ENCODE results near the gene DMWD.

The DMWD gene, protein sequence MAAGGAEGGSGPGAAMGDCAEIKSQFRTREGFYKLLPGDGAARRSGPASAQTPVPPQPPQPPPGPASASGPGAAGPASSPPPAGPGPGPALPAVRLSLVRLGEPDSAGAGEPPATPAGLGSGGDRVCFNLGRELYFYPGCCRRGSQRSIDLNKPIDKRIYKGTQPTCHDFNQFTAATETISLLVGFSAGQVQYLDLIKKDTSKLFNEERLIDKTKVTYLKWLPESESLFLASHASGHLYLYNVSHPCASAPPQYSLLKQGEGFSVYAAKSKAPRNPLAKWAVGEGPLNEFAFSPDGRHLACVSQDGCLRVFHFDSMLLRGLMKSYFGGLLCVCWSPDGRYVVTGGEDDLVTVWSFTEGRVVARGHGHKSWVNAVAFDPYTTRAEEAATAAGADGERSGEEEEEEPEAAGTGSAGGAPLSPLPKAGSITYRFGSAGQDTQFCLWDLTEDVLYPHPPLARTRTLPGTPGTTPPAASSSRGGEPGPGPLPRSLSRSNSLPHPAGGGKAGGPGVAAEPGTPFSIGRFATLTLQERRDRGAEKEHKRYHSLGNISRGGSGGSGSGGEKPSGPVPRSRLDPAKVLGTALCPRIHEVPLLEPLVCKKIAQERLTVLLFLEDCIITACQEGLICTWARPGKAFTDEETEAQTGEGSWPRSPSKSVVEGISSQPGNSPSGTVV

DNA sequence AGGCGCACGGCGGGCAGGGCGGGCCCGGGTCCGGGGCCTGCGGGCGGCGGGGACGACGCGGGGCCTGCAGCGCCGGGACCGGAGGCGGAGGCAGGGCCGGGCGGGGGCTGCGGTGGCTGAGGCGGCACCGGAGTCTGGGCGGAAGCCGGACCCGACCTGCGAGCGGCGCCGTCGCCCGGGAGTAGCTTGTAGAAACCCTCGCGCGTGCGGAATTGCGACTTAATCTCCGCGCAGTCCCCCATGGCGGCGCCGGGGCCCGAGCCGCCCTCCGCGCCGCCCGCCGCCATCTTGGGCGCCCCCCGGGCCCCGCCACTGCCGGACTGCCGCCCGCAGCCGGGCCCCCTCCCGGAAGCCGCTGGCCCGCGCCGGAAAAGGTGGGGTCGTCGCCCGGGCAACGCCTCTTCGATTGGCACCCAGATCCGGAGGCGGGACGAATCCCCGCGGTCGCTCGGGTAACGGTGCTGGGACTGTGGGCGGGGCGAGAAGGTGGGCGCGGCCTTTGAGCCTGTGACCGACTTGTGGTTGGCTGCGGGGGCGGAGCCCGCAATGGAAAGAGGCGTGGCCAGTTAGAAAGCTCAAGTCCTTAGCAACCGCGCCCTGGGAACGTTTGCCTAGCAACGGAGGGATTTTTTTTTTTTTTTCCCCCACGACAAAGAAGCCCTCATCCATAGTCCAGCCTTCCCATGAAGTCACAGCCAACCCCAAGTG, at the start of gene DMWD:
DMWD (minus strand) TSS at position 376 of the 708 bp plus-strand sequence; CDS start at position 287, 89 bp downstream.
- DNase-seq (ENCODE audit: extremely low spot score, insufficient read length, low read depth) (peak; percentile 97), FAIRE-seq (peak; percentile 98)

DNA sequence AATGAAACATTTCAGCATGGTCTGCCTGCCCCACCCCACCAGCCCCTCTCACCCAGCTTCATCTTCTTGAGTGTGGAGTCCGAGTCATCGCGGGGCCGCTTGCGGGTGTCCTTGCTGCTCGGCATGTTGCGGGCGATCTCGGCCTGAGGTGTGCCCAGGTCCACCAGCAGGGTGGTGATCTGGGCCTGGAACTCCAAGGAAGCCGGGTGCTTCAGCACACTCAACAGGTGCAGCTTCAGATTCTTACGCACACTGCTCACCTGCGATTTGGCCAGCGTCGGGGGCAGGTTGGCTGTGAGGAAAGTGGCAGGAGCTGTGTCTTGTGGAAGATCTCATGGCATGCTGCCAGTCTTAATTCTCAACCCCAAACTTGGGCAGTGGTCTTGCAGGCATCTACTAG, 49.6 kb upstream of the DMWD start:
- no peak for FAIRE-seq
- DNase-seq (ENCODE audit: extremely low spot score, insufficient read length, low read depth), result no peak

DNA sequence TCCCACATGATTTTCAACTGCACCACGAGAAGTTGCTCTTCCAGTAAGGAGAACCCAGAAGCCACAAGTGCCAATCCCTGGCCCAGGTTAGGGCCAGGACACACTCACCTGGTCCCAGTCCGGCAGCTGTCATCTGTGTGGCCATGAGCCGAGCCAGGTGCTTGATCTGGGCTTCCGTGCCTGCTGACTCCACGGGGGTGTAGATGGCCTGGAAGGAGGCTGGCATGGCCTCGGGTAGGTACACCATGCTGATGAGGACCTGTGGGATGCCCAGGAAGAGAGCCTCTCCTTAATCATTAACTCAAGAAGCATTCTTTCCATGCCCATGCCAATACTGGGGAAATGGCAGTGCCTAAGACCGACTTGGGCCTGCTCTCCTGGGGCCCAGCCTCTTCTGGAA, 42.3 kb upstream of the DMWD start:
- FAIRE-seq, result no peak
- DNase-seq (ENCODE audit: extremely low spot score, insufficient read length, low read depth), result no peak

DNA sequence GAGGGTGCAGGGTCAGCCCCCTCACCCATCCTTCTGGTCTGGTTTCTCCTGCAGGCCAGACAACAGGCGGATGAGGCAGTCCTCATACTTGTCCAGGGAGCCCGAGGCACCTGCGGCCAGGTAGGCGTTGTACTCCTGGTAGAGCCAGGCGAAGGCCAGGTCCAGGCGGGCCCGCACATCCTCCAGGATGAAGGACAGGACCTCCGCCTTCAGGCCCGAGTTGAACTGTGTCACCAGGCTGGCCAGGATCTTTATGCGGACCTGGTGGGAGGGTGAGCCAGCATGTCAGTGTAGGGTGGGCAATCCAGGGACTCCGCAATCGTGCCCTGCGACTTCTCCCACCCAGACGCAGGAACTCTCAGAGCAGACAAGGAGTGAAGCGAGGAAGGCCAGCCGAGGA, 36.3 kb upstream of the DMWD start:
- FAIRE-seq, result no peak
- DNase-seq (ENCODE audit: extremely low spot score, insufficient read length, low read depth), result no peak

DNA sequence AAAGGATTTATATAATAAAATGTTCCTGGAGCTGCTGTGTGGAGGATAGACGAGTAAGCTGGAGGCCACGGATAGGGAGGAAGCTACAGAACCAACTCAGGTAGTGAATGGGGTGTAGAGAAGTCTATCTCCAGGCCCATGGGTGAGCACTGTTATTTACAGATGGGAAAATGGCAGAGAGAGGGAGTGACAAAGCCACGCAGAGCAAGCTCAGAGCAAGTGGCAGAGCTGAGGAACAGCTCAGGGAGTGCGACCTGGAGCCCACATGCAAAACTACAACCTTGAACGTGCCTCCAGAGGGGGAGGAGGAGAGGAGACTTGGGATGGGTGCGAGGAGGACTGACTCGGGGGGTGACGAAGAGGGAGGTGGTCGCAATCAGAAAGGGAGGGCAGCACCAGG, 35.9 kb upstream of the DMWD start:
- FAIRE-seq (no peak), DNase-seq (ENCODE audit: extremely low spot score, insufficient read length, low read depth) (no peak)

DNA sequence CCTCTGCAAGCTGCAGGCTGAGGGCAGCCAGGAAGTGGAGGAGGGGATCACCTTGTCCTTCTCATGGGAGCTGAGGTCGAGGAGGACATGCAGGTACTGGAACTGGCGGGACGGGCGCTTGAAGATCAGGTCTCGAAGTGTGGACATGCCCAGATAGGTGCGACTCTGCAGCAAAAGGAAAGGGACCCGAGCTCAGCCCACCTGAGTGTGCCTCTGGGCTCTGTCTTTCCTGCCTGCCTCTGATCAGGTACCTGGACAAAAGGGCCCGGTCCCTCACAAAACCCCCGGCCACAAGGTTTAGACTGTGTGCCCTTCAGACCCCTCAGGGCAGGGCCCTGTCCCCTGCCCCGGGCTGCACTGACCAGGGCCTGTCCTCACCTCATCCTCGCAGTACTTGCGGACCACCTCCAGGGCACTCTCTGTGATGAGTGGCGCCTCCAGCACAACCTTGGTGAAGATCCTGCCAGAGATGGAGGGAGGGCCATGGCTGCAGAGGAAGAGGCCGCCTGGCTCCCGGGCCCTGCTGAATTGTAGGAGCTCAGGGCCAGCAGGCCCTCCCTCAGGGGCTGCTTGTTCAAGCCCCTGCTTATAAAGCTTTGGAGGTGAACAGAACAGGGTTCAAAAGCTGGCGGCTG, 34.9 kb upstream of the DMWD start:
- no peak for FAIRE-seq
- DNase-seq (ENCODE audit: extremely low spot score, insufficient read length, low read depth), result no peak

DNA sequence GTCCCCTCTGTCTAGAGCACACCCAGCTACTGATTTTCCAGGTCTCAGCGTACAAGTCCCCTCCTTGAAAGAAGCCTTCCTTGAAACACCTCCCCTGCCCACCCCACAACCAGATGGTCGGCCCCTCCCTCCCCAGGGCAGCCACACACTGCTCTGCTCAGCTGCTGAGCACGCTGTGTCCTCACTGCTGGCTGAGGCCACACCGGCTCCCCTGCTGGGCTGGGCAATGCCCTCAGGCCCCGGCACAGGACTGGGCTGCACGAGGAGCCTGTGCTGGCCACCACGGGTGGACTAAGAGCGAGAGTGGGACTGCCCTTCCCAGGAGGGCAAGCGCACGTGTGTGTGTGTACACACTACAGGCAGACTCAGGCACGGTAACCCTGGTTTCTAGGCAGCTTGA, 34.3 kb upstream of the DMWD start:
- no peak for FAIRE-seq
- DNase-seq (ENCODE audit: extremely low spot score, insufficient read length, low read depth), result no peak

DNA sequence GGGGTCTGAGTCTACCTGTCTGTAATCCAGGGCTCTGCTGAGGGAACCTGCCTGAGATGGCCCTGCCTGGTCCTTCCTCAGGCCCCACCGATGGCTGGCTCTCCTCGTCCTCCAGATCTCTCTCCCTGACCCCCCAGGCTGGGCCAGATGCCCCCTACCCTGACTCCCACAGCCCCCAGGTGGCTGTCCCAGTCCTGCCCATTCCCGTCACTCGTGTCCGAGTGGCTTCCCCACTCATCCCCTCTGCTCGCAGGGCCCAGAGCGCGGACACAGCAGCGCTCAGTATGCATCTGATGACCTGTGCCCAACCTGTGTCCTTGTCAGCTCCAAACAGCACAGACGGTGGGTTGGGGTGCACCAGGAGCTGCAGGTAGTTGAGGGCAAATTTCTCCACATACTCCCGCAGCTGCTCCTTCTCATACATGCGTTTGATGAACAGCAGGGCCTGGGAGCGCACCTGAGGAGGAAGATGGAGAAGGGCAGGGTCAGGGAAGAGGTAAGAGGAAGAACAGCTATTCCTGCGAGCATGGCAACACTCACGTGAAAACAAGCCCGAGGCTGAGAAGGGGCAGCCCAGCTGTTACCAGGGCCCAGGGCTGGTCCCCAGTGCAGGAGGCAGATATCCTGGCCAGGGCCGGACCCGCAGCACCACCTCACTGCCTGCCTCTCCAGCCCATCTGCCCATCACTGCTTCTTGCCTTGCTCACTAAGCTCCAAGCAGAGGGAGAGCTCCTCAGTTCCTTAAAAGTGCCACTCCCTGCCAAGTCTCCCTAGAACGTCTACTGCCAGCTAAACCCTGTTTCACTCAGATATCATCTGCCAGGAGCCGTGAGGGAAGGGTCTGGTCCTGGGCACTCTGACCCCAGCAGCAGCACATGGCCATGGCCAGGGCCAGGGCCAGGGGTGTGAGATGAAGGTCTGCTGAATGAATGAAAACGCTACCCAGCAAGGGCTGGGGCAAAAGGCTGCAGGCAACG, 33.6 kb upstream of the DMWD start:
- FAIRE-seq (no peak), DNase-seq (ENCODE audit: extremely low spot score, insufficient read length, low read depth) (no peak)

DNA sequence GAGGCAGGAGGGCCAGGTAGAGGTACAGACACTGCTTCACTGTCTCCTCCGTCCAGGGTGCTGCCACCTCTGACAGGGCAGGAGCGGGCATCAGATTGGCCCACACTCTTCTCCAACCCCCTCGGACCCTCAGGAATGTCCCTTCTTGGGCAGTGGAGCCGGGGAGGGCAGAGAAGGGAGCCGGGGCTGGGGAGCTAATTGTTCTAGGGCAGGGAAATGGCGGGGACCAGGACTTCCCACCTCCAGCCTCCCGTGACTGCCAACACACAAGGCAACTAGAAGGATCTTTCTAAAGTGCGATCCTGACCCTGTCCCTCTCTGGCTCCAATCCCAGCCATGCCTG, 32.6 kb upstream of the DMWD start:
- DNase-seq (ENCODE audit: extremely low spot score, insufficient read length, low read depth), result no peak
- FAIRE-seq, result no peak

DNA sequence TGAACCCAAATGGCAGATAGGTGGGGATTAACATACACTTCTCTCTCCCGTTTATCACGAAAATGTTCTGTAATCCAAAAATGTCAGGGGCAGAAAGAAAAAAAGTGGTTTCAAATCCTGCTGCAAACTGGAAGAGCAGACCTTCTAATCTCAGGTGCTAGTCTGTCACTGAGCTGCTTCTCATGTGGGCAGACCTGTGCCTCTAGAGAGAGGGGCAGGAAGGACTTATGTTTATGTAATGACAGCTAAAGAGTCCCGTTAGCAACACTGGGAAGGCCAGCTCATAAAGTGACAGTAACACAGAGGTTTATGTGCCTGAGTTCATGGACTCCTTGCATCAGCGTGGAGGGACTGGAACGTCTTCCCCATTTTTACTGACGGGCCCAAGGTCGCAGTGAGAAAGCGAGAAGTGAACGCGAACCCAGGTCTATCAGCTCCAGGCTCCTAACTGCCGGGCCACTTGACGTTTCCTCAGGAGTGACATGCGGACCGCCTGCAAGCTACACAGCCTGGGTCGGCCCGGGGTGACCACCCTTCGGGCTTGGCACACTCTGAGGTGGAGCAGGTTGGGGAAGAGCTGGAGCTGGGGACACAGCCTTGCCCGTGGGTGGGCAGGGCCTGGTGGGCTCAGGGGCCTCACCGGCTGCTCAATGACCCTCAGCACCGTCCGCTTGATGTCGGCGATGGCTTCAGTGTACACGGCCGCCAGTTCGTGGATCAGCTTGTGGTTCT, 32.1 kb upstream of the DMWD start:
- DNase-seq (ENCODE audit: extremely low spot score, insufficient read length, low read depth) (no peak), FAIRE-seq (no peak)

DNA sequence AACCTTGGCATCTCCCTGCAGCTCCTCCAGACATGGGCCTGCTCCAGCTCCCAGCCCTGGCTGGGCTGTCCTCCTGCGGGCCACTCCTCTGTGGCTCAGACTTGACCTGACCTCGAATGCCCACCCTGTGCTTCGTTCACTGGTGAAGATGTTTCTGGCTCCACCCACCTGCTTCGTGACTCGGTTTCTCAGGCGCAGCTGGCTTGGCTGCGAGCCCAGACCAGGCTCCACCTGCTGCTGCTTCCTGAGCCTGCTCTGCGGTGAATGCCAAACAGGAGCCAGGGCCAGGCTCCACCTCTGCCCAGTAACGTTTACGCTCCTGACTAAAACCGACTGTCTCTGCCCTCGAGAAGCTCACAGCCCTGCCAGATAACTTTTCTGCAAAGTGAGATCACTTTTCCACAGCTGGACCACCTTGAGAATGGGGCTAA, 31.4 kb upstream of the DMWD start:
- no peak for DNase-seq (ENCODE audit: extremely low spot score, insufficient read length, low read depth)
- no peak for FAIRE-seq

DNA sequence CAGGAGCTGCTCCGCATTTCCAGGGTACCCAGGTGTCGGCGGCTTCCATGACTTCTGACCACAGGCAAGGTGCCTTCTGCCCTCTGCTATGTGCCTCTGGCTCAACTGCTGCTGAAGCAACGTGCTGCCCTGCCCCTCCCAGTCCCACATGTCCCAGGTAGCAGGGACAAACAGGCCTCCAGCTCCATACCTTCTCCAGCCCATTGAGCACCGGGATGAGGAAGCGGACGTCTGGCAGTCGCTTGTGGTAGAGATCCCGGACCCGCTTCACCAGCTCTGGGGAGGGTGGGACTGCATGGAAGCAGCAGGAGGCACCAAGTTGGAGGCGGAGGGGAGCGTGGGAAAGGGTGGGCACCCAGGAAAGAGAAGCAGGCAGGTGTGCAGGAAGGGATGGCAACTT, 30.5 kb upstream of the DMWD start:
- DNase-seq (ENCODE audit: extremely low spot score, insufficient read length, low read depth), result no peak
- FAIRE-seq, result no peak

DNA sequence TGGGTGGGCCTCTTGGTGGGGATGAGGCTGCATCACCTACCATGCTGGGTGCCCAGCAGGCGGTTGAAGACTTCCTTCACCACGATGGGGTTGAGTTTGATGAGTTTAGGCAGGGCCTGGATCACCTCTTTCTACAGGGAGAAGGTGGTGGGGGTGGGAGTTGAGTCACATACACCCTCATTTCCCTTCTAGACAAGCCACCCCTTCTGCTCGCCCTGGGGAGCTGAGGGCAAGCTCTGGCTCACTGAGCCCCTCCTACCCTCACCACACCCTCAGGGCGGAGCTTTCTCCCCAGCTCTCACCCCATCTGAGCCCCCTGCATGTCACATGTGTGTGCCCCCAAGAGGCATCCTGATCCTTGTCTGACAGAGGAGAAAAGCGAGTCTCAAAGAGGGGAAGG, 30.1 kb upstream of the DMWD start:
- FAIRE-seq (no peak), DNase-seq (ENCODE audit: extremely low spot score, insufficient read length, low read depth) (no peak)

DNA sequence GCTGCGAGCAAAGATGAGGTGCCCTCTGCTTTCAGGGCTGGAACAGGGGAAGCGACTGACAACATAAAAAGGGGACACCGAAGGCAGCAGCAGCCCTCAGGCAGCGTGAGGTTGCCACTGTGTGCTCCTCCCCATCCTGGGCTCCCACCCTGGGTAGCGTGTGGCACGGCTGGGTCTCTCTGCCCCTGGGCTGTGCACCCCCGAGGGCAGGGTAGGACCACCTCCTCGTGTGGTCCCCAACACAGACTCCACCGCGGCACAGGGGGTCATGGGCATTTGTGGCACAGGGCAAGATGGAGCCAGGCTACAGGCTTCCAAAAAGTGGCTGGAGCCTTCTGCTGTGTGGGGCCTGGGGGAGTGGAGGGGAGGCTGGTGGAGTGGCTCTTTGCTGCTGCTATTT, 28.9 kb upstream of the DMWD start:
- DNase-seq (ENCODE audit: extremely low spot score, insufficient read length, low read depth) (no peak), FAIRE-seq (no peak)

DNA sequence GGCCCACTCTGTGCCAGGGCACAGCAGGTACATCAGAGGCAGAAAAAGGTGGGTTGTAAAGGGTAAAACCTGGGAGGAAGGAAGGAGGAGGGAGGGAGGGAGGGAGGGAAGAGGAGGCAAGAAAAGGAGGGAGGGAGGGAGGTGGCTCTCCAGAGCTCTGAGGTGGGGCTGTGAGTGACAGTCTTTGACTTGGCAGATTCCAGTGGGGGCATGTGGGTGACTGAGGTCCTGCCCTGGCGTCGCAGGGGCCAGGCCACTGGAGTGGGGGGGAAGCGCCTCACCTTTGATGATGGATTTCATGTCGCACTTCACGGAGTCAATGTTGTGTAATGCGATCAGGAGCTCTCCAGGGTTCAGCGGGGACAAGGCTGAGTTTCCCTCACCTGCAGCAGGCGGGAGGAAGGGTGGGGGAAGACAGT, 28.5 kb upstream of the DMWD start:
- FAIRE-seq (no peak), DNase-seq (ENCODE audit: extremely low spot score, insufficient read length, low read depth) (no peak)

DNA sequence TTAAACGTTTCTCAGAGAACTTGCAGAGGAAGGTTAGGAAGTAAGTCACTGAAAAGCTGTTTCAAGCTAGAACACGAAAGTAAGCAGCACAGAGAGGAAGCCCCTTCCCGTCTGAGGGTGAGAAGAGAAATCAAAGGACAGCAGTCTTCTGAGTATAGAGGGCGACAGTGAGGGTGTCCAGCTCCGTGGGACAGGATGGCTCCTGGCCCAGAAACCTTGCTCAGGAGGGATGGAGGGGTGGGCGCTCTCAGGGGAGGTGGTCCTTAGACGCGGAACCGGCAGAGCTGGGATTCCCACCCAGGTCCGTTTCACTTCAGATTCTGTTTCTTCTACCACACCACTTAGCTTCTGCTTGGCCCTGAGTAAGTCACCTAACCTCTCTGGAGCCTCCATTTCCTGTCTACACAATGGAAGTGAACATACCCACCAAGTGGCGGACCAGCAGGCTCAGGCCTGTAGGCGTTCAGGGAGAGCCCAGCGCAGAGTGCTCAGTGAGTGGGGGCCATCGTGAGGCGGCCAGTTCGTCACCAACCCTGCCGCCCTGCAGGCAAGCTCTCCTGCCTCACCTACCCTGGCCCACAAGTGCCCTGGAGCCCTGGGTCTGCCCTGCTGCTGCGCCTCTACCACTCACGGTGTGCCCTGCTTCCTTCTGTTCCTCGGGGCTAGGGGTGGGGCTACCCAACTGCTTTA, 27.9 kb upstream of the DMWD start:
- DNase-seq (ENCODE audit: extremely low spot score, insufficient read length, low read depth), result no peak

DNA sequence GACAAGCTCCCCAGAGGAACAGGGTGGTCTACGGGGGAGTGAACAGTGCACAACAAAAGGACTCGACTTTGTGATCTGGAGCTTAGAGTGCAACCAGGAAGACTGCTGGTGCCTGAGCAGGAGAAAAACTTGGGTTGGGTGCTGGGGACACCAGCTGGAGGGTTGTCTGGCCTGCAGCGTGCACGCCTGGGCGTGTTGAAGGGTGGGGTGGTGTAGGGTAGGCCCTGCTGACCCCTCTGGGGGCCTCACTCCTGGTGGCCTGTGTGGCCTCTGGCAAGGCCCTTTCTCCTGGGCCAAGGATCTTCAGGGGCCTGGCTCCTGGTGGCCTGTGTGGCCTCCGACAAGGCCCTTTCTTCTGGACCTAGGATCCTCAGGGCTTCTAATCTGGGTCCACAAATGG, 27.1 kb upstream of the DMWD start:
- no peak for FAIRE-seq
- DNase-seq (ENCODE audit: extremely low spot score, insufficient read length, low read depth), result no peak

More for the DNA sequence above, 27.9 kb upstream of the DMWD start:
- FAIRE-seq, result no peak

DNA sequence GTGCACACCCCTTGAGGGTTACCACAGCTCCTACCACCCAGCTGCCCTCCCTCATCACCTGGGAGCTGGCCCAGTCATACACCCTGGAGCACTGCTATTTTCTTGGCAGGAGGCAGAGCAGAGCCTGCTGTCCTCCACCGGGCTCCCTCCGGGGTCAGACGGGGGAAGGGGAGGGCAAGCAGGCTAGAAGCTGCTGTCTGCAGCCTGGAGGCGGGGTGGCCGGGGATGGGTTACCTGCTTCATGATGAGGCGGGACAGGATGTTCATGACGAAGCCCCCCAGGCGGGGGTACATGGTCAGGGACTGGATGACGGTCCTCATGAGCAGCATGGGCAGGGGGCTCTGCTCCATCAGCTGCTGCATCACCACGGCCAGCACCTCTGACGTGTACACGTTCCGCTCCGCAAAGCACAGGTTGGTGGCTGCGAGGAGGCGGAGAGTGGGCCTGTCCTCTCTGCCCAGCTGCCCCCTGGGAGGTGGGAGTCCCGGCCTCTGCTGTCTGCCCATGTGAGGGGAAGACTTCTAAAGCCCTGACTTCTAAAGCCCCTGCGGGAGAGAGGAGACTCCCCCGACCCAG, 25.2 kb upstream of the DMWD start:
- DNase-seq (ENCODE audit: extremely low spot score, insufficient read length, low read depth) (no peak), FAIRE-seq (no peak)
